ENCODE results near the gene PCK2.

- TF ChIP-seq CTCF (IDR thresholded peaks at IDR 0.05) (no peak), POLR2A (IDR thresholded peaks at IDR 0.05) (no peak)
Observed at GRCh38 chr14:24069411-24069735, 24.7 kb upstream of the PCK2 start.

Data from adrenal gland (tissue), 5 donors.